ENCODE results near the gene PABPN1.
"Not testable (repeated sequence)": the region's sequence is repeated elsewhere in the genome, so short reads cannot be mapped to it uniquely, and the experiment has no call there.

Gene PABPN1

DNA sequence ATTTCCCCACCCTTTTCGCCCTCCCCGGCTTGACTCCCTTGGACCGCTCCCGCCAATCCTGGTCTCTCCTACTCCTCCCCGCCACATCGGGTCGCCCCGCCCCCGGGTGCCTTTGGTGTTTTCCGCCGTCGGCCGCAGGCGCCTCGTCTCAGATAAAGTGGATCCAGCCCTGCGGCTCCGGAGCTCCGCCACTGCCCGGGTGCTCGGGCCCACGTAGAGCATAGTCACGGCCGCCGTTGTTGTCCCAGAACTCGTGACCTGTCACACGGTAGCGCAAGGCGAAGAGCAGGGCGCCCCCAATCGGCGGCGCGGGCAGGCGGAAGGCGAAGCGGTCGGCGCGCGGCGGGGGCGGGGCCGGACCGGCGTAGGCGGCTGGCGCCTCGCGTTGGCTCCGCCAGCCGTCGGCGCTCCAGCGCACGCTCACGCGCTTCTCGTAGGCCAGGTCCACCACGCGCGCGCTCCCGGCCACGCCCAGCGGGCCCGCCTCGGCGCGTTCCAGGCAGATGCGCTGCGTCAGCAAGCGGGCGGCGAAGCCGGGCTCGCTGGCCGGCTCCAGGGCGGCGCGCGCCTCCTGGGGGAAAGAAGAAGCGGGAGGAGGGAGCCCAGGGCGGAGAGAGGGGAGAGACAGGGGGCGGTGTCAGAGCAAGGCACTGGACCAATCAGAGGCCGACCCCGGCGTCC is 19.8 kb upstream of the PABPN1 start:
- DNase-seq = peak; percentile 99

DNA sequence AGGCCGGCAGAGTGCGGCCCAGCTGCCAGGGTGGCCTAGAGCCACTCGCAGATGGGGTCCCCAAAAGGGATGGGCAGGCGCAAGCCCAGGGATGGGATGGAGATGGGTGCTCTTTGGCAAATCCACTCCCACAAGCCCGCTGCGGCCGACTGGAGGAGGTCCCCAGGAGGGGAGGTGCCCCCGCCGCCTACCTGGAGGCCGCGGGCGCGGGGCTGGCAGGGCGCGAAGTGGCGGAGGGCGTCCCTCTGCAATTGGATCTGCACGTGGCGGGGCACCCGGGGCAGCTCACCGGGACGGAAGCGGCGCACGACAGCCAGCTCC is 19.3 kb upstream of the PABPN1 start:
- peak; percentile 59 for DNase-seq

DNA sequence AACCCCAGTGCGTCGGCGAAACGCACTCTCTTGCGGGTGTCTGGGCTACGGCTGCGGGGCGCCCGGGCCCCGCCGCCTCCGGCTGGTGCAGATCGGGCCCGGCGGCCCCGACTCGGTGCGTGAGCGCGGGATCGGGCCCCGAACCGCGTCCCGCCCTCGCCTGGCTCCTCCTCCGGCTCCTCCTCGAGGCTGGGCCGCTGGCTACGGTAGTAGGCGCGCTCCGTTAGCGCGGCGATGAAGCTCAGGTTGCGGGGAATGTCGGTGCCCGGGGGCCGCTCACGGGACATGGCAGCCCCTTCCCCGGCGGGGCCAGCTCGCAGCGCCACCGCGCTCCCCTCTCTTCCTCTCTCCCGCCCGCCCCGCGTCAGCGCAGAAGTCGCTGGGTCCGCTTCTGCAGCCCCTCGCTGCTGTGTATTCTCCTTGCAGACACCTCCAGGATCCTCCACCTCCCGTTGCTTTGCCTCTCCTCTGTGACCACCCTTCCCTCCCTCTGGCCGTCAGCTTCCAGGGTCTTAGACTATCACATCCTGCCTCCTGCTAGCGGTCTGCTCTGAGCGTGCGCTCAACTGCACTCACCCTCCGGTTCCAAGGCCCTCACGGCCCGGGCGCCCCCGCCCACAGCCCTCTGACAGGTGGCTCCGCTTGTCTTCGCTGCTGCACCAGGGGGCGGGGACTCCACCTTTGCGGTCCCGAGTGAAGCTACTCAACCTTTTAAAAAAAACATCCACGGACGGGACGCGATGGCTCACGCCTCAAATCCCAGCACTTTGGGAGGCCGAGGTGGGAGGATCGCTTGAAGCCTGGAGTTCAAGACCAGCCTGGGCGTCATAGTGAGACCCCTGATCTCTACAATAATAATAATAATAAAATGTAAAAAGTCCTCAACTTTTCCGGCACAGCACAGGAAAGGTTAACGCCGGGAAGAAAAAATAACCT is 18.7 kb upstream of the PABPN1 start, which contains the start of gene PPP1R3E:
TSS of gene PPP1R3E (minus strand) at position 570 of the 936 bp plus-strand sequence. CDS start at position 287, 283 bp downstream.
- peak; percentile 73 for DNase-seq

DNA sequence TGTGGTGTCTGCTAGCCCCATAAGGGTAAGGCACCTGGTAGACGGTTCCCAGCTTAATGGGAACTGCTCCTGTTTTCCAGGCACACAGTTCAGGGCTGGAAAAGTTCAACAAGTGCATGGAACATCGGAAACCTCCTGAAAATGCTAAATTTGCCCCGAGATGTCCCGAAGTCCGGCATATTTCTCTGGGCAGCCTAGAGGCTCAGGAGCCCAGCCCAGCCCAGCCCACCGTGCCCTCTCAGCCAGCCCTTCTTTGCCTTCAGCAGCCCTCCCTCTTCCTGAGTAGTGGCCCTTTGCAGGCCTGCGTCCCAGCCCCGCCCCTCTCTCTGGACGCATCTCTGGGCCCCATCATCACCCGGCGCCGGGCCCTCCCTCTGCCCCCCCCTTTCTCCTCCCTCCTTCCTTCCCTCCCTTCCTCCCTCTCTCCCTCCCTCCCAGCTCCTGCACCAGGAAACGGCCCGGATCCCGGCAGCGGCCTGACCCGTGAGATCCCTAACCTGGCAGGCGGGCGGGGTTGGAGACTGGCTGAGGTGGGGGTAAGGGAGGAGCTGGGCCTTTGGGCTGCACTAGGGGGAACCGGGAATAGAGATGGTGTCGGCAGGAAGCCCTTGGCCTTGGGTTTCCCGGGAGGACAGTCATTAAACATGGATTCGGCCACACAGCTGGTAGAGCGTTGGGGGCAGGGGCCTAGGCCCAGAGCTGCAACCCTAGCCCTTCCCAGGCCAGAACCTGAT is 14.7 kb upstream of the PABPN1 start, which contains the start of gene BCL2L2:
TSS of gene BCL2L2 (plus strand) at position 422 of the 734 bp plus-strand sequence. CDS start 935 bp downstream, outside the sequence.
- peak; percentile 93 for DNase-seq

DNA sequence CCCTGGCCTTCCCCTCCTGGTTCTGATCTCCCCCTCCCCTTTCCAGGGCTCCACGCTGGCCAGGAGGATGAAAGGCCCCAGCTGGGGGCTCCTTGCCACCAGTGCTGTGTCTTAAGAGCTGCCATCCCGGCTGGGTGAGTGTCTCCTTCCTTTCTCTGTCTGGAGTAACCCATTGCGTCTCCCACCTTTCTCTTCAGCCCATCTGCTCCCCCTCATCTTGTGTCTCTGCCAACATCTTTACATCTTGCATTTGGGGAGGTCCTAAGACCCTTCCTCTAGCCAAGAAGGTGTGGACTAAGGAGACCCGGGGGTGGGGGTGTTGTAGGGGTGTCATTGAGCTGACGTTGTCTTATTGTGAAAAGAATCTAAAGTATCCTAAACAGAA is 14.1 kb upstream of the PABPN1 start:
- no peak for DNase-seq

DNA sequence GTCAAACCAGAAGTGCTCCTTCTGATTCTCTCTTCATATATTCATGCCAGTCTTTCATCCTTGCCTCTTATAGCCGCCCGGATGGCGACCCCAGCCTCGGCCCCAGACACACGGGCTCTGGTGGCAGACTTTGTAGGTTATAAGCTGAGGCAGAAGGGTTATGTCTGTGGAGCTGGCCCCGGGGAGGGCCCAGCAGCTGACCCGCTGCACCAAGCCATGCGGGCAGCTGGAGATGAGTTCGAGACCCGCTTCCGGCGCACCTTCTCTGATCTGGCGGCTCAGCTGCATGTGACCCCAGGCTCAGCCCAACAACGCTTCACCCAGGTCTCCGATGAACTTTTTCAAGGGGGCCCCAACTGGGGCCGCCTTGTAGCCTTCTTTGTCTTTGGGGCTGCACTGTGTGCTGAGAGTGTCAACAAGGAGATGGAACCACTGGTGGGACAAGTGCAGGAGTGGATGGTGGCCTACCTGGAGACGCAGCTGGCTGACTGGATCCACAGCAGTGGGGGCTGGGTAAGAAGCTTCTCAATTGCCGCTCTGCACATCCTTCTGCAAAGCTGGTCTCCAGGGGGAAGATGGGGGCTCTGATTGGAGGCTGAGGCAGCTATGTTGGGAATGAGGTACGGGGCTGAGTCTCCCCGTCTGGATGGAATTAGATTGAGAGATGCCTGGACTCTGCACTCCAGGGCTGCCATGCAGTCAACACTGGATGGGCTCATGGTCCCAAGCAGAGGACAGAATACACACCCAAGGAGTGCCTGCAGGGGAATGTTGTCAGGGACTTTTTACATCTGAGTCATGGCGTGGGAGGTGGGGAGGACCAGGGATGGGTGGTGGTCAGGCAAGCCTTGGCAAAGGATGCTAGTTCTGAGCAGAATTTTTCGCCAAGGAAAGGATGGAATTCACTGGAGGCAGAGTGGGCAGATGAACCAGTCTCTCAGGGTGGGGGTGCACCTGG is 13.3 kb upstream of the PABPN1 start:
- no peak for DNase-seq

DNA sequence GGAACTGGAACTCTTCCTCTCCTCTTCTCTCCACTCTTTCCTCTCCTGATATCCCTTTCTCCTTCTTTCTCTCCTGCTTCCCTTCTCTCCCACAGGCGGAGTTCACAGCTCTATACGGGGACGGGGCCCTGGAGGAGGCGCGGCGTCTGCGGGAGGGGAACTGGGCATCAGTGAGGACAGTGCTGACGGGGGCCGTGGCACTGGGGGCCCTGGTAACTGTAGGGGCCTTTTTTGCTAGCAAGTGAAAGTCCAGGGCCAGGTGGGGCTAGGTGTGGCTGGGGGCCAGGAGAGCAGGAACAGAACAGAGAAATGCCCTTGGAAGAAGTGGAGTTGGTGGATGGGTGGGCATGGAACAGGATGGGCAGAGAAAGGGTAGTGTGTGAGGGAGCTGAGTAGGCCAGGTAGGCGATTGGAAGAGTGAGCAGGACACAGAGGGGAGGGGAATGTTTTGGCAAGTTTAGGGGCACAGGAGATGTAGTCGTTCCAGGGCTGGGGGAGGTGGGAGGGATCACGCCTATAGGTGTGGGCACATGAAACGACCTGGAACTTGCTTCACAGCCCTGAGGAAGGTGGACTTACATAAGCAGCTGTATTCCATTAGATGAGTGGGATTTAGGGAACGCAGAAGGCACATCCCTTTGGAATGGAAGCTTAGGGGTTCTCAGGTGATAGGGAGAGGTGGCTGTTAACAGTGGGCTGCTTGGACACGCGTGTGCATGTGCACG is 12.4 kb upstream of the PABPN1 start:
- no peak for DNase-seq

DNA sequence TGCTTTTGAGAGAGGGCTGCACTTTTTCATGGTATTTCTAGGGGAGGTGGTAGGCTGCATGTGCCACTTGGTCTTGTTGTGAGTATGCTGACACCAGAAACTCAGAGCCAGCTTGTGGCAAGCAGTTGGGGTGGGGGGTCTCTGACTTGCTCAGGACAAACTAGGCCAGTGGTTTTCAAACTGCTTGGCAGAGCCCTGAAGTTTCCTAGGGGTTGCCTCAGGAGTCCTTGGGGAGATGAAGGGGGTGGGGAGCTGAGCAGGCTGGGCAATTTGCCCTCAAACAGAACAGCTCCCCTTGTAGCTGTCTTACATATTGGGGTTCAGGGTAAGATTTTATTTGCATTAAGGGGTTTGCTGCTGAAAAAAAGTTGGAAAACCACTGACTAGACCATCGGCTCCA is 10.7 kb upstream of the PABPN1 start:
- no peak for DNase-seq

DNA sequence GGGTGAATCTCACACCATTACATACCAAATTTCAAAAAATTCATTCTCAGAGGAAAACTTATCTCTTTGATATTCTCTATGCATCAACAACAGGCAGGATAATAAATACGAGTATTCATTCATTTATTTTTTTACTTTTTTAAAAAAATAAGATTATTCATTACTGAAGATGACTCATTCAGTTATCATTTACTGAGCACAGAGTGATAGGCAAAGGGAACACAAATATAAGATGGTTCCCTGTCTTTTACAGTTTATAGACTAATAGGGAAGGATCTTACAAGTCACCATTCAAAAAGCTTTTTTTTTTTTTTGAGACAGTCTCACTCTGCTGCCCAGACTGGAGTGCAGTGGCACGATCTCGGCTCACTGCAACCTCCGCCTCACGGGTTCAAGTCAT is 5.0 kb upstream of the PABPN1 start:
- DNase-seq = no peak

DNA sequence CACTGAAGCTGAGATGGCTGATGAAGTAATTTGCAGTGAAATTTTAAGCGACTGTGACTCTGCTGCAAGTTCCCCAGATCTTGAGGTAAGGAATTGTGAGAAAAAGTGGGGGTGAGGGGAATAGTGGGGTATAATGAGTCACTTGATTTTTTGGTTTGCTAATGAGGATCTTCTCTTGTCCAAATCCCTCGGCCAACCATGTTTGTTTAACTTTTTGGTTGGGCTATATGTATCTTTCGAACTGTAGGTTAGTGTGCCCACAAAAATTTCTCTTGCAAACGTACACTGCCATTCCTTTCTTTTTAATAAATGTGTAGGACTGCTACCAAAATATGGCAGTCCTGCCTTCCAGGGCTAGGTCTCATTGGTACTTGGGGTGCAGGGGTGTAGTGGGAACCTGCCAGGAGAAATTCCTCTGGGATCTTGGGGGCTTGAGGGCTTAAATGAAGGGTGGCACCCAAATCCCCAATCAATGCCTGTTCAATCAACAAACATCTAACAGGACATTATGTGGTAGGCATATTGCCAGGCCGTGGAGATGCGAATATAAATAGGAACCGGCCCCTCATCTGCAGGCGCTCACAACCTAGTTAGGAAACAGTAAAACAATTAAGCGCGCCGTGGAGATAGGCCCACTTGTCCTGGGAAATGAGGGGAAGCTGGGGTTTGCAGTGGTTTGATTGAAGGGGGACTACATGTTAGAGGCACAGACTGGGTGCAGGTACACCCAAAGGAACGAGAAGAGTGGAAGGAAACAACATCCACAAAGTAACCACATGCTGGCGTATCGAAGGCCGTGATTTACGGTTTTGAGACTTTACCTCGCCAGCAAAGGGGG is 1.3 kb upstream of the PABPN1 start:
- no peak for DNase-seq

DNA sequence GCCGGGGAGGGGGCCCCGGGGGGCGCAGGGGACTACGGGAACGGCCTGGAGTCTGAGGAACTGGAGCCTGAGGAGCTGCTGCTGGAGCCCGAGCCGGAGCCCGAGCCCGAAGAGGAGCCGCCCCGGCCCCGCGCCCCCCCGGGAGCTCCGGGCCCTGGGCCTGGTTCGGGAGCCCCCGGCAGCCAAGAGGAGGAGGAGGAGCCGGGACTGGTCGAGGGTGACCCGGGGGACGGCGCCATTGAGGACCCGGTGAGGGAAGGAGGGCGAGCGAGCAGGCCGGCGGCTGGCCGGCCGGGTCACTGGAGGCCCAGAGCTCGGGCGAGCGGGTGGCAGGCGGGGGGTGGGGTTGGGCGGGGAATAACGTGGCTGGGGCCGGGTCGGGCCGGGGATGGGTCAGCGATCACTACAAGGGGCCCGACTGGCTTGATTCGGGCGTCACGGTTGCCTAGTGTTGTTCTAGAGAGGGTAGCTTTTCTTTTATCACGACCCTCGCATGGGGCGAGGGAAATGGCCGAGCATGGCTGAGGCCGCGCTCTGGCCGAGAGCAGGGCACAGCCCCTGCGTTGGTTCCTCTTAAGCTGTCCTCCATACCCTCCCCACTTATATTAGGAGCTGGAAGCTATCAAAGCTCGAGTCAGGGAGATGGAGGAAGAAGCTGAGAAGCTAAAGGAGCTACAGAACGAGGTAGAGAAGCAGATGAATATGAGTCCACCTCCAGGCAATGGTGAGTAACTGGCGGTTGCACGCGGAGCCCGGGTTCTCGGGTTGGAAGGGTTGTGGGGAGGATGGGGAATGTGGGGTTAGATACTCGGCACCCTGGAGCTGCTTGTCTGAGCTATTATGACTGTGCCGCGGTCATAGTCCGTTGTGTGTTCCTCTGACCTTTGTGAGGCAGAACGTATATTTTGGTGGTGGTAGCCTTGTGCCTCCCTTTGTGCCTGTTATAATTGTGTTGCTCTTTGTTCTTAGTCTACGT is 603 bp downstream of the PABPN1 start:
- DNase-seq = no peak

DNA sequence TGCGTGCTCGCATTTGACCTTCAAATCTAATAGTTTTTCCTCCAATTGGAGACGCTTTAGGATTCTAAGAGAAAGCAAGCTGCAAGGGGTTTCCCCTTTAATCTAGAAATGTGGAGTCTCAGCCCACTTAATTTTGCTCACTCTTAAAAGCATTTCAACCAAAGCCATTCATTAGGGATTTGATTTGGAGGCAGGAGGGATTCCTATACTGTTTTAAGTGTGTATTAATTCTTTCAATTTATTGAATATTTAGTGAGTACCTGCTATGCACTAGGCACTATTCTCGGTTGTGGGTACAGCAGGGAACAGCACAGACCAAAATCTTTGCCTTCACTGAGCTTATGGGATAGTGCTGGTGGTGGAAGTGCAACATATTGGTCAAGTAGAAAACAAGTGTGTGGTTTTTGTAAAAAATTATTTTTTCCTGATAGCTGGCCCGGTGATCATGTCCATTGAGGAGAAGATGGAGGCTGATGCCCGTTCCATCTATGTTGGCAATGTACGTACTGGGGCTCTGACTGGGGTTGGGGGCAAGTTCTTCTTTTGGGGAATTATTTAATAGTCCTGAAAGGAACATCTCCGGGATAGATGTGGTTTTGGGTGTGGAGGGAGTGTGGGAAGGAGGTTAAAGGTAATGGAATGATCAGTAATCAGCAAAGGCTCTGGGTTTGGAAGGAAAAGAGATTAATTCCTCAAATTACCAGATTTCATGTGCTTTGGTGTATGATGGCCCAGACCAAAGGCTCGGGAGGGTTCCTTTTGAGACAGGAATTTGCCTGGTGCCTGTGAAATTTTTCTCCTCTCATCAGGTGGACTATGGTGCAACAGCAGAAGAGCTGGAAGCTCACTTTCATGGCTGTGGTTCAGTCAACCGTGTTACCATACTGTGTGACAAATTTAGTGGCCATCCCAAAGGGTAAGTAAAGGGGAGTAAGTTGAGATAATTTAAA is 1.6 kb downstream of the PABPN1 start:
- no peak for DNase-seq

DNA sequence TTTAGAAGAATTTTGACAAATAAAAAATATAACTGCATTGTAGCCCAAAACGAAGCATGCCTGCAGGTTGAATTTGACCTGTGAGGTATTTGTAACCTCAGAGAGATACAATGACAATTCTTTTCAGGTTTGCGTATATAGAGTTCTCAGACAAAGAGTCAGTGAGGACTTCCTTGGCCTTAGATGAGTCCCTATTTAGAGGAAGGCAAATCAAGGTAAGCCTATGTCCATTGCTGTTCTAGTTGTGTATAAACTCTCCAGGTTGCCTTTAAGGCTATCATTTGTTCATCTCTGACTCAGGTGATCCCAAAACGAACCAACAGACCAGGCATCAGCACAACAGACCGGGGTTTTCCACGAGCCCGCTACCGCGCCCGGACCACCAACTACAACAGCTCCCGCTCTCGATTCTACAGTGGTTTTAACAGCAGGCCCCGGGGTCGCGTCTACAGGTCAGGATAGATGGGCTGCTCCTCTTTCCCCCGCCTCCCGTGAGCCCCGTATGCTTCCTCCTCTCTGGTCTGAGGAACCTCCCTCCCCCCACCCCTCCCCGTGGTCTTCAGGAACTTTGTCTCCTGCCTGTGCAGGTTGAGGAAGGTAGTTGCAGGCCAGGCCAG is 2.7 kb downstream of the PABPN1 start:
- no peak for DNase-seq

DNA sequence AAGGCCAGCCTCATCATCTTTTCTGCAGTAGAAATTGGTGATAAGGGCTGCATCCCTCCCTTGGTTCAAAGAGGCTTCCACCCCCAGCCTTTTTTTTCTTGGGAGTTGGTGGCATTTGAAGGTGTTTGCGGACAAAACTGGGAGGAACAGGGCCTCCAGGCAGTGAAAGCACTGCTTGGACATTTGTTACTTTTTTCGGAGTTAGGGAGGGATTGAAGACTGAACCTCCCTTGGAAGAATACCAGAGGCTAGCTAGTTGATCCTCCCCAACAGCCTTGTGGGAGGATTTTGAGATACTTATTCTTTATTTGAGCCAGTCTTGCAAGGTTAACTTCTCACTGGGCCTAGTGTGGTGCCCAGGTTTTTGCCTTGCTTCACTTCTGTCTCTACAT is 3.2 kb downstream of the PABPN1 start:
- no peak for DNase-seq

DNA sequence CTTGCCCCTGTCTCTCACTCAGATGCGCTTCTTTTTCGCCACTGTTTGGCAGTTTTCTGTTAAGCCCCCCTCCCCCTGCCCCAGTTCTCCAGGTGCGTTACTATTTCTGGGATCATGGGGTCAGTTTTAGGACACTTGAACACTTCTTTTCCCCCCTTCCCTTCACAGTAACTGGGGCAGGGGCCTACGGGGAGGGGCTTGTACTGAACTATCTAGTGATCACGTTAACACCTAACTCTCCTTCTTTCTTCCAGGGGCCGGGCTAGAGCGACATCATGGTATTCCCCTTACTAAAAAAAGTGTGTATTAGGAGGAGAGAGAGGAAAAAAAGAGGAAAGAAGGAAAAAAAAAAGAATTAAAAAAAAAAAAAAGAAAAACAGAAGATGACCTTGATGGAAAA is 3.7 kb downstream of the PABPN1 start:
- DNase-seq = no peak

DNA sequence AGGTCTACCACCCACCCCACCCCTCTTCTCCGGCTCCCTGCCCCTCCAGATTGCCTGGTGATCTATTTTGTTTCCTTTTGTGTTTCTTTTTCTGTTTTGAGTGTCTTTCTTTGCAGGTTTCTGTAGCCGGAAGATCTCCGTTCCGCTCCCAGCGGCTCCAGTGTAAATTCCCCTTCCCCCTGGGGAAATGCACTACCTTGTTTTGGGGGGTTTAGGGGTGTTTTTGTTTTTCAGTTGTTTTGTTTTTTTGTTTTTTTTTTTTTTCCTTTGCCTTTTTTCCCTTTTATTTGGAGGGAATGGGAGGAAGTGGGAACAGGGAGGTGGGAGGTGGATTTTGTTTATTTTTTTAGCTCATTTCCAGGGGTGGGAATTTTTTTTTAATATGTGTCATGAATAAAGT is 4.5 kb downstream of the PABPN1 start:
- not testable (repeated sequence) for DNase-seq

DNA sequence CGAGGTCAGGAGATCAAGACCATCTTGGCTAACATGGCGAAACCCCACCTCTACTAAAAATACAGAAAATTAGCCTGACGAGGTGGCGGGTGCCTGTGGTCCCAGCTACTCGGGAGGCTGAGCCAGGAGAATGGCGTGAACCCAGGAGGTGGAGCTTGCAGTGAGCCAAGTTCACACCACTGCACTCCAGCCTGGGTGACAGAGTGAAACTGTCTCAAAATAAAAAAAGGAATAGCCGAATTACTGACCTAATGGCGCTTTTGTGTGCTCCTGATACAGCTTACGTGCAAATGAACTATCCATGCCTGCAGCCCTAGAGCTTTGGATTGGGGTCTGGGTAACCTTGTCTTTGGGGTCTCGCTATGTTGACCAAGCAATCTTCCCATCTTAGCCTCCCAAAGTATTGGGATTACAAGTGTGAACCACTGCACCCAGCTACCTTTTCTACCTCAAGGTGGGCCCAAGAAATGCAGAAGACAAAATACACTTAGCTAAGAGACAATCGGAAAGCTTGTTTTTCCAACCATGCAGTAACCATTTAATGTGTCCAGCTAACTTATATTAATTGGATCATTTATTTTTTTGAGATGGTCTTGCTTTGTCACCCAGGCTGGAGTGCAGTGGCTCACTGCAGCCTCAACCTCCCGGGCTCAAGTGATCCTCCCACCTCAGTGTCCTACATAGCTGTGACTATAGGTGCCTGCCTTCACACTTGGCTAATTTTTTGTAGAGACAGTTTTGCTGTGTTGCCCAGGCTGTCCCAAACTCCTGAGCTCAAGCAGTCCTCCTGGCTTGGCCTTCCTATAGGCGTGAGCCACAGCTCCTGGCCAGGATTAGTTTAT is 5.5 kb downstream of the PABPN1 start:
- no peak for DNase-seq
